H1 (cell line): ENCODE measurements around the gene FGD5. TPM values are rescaled to one million over a fixed set of nuclear protein-coding genes. Genes with fewer than 3 reads are reported as not detected.

ENCODE experiments used
- CREB1 ChIP-seq: IDR thresholded peaks from 2 replicates; pipeline ENCODE4 v1.6.1; 2012; ENCODE audit warnings: inconsistent platforms
- EZH2 ChIP-seq: fragments of 200-600 bp; sonication (generic); IDR thresholded peaks from 2 replicates; pipeline ENCODE4 v1.7.1; 2012; ENCODE audit warnings: low read depth, mild to moderate bottlenecking, moderate library complexity, low read length, inconsistent platforms; ENCODE audit not compliant: severe bottlenecking
- polyA plus RNA-seq, 7 experiments: library from polyadenylated mRNA; depleted of rRNA in 3 of 7; stranded (reverse) in 5 of 7; unstranded in 2 of 7; fragments of >200 nt in 5 of 7; fragments of 200-250 nt in 2 of 7; gene quantifications; 1 replicate in 5 of 7; 2 replicates in 1 of 7; 4 replicates in 1 of 7; pipeline versions ENCODE4 v1.2.1 to v1.2.3, GENCODE V29; 2011 to 2013; ENCODE audit warnings: missing spikeins in 2 of 7, mixed read lengths in 2 of 7
- total RNA-seq: library from RNA; stranded (reverse); fragmentation: NEBNext Ultra II Directional; extraction: Animal tissue kit (Norgen Biotek cat#: 25700); gene quantifications from 2 replicates; pipeline ENCODE4 v1.2.1, GENCODE V29; 2021

FGD5 gene
- total and polyA plus RNA-seq, 2 of the 8 experiments (the other 6 are each of a cell fraction or from before 2014, with no cell fraction given): 4.7 to 14.3 TPM

DNA sequence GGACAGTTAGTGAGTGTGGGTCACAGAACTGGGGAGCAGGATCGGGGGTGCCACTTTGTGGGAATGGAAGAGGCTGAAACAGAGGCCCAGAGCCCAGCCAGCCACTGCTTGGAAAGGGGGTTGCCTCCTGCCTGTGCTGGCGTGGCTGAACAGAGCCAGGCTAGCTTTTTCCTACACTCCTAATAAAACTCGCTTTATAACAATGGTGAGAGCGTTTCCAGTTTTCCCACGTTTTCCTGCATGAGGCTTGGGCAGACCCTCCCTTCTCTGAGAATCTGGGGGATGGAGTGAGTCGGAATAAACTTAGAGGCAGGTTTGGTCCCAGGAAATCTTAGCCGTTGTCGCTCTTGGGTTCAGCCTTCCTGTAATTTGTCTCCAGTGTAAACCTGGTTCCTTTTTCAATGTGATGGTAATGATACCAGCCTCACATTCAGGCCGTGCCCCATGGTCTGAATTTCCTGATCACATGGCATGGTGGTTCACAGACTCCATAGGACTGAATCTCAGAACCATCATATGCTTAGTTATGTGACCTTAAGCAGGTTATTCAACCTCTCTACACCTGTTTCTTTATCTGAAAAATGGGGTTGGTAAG lies 6.5 kb upstream of the FGD5 start (continued):
- no peak for TF ChIP-seq EZH2
- no peak for TF ChIP-seq CREB1
